ACHN (cell line): ENCODE data around the gene ARFGAP2.

ENCODE experiments used
- DNase-seq: peaks from one replicate; pipeline ENCODE4 v3.0.0-alpha.2; 2015
- in situ Hi-C: cut with HindIII; loops from 2 replicates; pipeline ENCODE4 v1.10.0; 2017; ENCODE audit warnings: low sequenced_read_pairs, low pct_ligation_motif_present, low pct_unique_long_range_greater_than_20kb

The ARFGAP2 gene

DNA sequence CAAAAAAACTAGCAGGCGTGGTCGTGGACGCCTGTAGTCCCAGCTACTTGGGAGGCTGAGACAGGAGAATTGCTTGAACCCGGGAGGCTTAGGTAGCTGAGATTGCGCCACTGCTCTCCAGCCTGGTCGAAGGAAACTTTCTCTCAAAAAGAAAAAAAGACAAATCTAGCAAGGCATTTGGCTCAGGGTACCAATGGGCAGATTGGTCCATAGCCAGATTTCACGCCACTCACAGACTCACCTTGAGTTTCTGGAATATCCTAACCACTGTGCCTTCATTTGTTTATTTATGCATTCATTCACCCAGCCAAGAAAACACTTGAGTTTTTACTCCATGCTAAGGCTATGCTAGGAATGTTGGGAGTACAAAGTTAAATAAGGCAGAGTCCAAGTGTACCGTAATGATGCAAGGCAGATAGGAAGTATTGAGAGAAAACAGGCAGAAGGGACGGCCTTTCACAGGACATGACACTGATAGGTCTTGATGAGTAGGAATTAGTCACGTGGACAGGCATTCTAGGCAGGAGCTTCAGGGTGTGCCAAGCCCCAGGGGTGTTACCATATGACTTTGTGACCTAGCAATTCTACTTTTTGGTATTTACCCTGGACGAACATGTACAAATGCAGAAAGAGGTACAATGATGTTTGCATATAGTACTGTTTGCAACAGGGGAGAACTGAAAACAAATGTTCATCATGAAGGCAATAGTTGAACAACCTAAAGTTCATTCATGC lies 12.6 kb upstream of the ARFGAP2 start:
- DNase-seq: peak; percentile 26

DNA sequence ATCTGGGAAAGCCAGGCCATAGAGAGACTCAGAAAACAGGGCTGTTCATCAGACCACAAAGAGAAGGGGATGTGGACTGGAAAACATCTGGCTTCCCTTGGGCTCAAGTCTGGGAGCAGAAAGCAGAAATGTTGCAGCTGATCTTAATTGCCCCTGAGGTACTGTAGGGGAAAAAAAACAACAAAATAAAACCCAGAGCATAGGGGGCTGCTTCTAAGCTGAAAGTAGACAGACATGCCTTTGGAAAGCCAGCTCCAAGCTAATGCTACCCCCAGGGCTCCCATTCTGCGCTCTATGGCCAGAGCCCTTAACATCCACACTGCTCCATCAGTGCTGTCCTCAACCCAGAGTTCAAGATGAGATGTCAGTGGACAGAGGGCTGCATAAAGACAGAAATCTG lies 11.6 kb upstream of the ARFGAP2 start:
- DNase-seq: no peak
- in situ Hi-C loops: no loop called here

More for the DNA sequence above, 12.6 kb upstream of the ARFGAP2 start:
- in situ Hi-C loops: no loop called here

DNA sequence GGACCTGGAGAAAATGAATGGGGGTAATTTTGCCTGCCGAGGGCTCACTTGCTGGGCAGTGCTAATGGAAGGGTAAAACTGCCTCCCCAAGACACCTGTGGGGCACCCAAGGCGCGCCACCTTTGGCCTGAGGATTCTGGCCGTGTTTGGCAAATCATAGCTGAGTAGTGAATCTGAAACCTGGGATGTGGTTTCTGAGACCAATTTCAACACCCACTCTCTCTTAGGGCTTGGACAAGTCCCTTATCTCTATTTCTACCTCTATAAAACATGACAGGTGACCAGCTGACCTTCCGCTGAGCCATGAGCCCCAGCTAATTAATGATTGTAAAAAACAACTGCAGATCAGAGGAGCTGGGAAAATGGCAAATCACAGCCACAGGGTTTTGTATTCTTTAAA lies 11.0 kb upstream of the ARFGAP2 start:
- in situ Hi-C loops: no loop called here
- no peak for DNase-seq

- in situ Hi-C loops: no loop called here
- DNase-seq: peak; percentile 62
These were observed 10.3 kb upstream of the ARFGAP2 start for GRCh38 chr11:47186700-47187695.

DNA sequence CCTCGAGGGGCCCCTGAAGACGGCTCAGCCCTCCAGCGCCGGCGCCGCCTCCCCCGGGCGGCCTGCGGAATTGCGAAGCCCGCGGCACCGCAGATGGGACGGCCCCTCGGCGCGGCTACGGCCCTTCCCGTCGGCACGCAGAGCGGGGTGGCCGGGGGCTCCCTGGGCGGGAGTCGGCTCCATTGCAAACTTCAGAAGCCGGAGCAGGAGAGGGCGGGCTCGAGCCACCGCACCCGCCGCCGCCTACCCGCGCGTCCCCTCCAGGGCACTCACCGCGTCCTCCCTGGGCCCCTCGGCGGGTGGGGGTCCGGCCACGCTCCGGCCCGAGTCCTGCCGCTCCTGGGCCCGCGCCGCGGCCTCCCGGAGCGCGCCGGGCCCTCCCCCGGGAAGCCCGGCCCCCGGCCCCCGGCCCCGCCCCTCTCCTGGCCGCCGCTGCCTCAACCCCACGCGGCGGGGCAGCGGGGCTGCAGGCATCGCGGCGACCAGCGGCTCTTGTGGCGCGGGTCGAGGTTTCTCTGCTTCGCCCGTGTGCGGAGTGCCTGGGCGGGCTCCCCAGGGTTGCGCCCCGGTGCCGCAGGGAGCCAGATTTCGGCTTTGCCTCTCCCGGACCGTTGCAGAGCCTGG lies 9.5 kb upstream of the ARFGAP2 start, which contains the start of gene PACSIN3:
Gene PACSIN3, minus strand, starts transcription at position 359 of the 624 bp plus-strand sequence. CDS start 3,707 bp downstream, outside the sequence.
- in situ Hi-C loops: no loop called here
- DNase-seq: peak; percentile 57

GRCh38 chr11:47185305-47186075 lies 8.8 kb upstream of the ARFGAP2 start:
- DNase-seq: no peak

DNA sequence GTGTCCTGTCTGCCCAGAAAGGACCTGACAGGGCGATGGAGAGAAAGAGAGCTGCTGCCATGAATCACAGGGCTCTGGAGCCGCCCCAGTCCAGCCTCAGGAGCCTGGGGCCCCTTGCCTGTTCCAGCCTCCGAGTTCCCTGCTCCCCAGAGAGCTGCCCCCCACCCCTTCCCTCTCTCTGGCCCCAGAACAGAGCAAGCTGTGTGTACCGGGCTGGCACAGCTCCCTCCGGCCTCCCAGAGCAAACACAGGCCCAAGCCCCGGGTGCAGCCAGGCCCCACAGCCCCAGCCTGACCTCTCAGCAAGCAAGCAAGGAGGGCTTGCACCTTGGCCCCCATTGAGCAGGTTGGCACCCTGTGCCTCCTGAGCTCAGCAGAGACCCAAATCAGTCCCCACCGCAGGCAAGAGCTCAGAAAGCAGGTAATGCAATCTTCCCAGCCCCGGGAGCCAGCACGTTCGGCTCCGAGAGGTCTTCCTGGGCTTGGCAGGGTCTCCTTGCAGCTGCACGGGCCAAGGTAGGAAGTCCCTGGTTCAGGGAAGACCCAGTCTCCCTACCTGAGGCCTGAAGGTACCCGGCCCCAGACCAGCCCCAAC lies 8.1 kb upstream of the ARFGAP2 start:
- in situ Hi-C loops: no loop called here
- no peak for DNase-seq

More at GRCh38 chr11:47185305-47186075, 8.8 kb upstream of the ARFGAP2 start:
- in situ Hi-C loops: no loop called here

- DNase-seq: no peak
- in situ Hi-C loops: no loop called here
These were observed 7.3 kb upstream of the ARFGAP2 start for GRCh38 chr11:47183969-47184368.

GRCh38 chr11:47183031-47183856 lies 6.6 kb upstream of the ARFGAP2 start:
- in situ Hi-C loops: no loop called here
- no peak for DNase-seq

- DNase-seq: no peak
- in situ Hi-C loops: no loop called here
These were observed 5.7 kb upstream of the ARFGAP2 start for GRCh38 chr11:47182380-47182779.

DNA sequence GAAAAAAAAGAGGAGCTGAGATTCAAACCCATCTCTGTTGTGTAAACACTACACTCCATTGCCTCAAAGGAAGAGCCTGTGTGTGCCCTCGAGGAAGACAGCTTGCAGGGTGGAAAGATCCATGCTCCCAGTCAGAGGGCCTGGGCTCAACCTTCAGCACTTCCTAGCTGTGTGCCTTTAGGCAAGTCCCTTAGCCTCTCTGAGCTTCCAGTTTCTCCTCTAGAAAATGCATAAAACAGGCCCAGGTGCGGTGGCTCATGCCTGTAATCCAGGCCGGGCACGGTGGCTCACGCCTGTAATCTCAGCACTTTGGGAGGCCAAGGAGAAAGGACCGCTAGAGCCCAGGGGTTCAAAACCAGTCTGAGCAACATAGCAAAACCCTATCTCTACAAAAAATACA lies 4.6 kb upstream of the ARFGAP2 start:
- DNase-seq: no peak
- in situ Hi-C loops: no loop called here

DNA sequence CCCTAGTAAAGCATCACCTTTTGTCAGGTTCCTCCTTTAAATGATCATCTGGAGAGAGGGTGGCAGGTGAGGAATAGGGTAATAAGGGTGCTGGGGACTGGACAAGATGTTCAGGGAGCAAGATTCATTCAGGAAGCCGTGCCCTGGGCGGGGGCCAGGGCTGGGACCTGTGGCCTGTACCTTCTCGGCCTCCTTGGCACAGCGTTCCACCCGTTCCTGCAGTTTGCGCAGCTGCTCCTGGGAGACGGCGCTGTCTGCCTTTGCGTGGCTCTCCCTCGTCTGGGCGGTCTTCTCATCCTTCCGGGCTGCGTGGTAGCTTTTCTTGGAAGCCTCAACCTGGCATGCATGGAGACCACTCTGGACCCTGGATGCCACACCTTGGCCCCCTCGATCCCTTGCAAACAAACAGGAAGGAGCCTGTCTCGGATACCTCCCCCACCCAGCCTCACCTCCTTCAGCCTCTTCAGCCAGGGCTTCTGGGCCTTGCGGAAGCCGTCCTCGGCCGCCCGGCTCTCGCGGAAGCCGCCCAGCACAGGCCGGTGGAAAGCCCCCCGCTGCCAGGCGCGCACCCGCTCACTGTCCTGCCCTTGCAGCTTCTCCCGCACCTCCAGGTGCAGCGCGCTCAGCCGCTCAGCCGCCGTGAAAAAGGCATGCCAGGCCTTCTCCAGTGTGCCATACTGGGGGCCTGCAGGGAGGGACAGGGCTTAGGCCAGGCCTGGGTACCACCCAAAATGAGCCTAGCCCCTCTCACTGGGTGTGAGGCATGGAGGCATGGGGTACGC lies 3.5 kb upstream of the ARFGAP2 start:
- in situ Hi-C loops: no loop called here
- DNase-seq: no peak

DNA sequence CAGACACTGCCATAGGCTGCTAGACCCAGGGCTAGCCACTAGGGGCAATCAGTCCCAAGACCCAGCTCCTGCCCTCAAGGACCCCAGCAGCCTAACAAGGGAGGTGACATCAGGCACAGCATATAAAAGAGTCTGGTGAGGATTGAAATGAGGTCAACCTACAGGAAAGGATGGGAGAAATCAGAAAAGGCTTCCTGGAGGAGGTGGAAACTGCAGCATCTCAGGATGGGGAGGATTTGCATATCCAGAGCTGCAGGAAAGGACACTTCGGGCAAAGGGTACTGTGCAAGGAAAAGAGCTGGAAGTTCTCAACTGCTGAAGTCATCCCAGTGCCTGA lies 2.9 kb upstream of the ARFGAP2 start:
- in situ Hi-C loops: no loop called here
- DNase-seq: peak; percentile 50

GRCh38 chr11:47178737-47179654 lies 2.3 kb upstream of the ARFGAP2 start:
- in situ Hi-C loops: no loop called here
- no peak for DNase-seq

DNA sequence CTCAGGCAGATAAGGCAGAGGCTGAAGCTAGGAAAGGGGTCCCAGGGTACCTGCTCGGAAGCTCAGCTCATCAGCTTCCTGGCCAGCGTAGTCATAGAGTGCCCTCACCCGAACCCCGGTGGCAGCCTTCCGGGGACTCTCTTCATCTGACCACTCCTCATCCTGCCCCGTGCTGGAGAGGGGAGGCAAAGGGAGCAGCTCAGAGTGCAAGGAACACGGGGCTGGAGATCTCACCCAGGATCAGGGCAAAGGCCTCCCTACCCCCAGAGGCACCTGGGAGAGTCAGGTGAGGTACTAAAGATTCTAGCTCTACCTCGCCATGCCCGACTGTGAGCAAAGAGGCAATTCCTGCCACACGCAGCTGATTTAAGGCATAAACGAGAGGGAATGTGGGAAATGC lies 1.6 kb upstream of the ARFGAP2 start:
- DNase-seq: no peak
- in situ Hi-C loops: no loop called here

GRCh38 chr11:47177846-47178245 lies 1.2 kb upstream of the ARFGAP2 start:
- in situ Hi-C loops: no loop called here
- DNase-seq: no peak
